ENCODE data around the gene MYO1H. TPM values are rescaled to one million over a fixed set of nuclear protein-coding genes. Genes with fewer than 3 reads are reported as not detected.

Gene MYO1H
- total RNA-seq, 1 experiment from 2014 or later, result 0.26 TPM

- no peak overlapping the region for H3K14ac ChIP-seq (ENCODE audit: insufficient read depth, low read length)
- H2BK15ac ChIP-seq (ENCODE audit: low read depth, low read length), result no peak overlapping the region
- H2AK5ac ChIP-seq (ENCODE audit: insufficient read length, low read length), result no peak overlapping the region
- Mint-ChIP-seq H3K27ac (no peak overlapping the region), H3K9me3 (peaks cover 6 to 10% of the 10 kb centered on the region in 2 experiments; a peak in 2 of 5 replicates), H3K27me3 (ENCODE audit: low read depth) (peaks cover 14% of the 10 kb centered on the region), H3K36me3 (ENCODE audit: insufficient read depth in 1 of 3, low read depth in 3 of 3) (no peaks in the 10 kb centered on the region; a peak in 2 of 7 replicates), H3K4me1 (no peaks in the 10 kb centered on the region), H3K4me3 (no peak overlapping the region)
- no peak overlapping the region for H3K4ac ChIP-seq (ENCODE audit: low read depth, low read length)
- H3K79me2 ChIP-seq (ENCODE audit: insufficient read depth, low read length), result no peaks in the 10 kb centered on the region
- H2BK20ac ChIP-seq (ENCODE audit: low read depth, low read length, poor library complexity, severe bottlenecking), result no peak overlapping the region
- no peak overlapping the region for H3K9ac ChIP-seq (ENCODE audit: extremely low read depth, insufficient read length, low read length)
- no peak overlapping the region for H3T11ph ChIP-seq (ENCODE audit: low read length)
- TF ChIP-seq CTCF (conservative IDR thresholded peaks at IDR 0.05), result peak; percentile 72
- H4K5ac ChIP-seq (ENCODE audit: insufficient read length, low read depth, low read length), result no peak overlapping the region
- H4K20me1 ChIP-seq (ENCODE audit: control insufficient read depth, insufficient read depth, insufficient read length), result no peaks in the 10 kb centered on the region
- no peak overlapping the region for H3K56ac ChIP-seq (ENCODE audit: insufficient read length, low read depth, low read length)
- H3K4me2 ChIP-seq (ENCODE audit: insufficient read depth, insufficient read length, low read length), result no peak overlapping the region
- no peak overlapping the region for H3K23ac ChIP-seq (ENCODE audit: insufficient read length, low read depth, low read length)
- no peak overlapping the region for H4K8ac ChIP-seq (replicated peaks; ENCODE audit: insufficient read length, low read depth, low read length)
- H3K27me3 ChIP-seq (ENCODE audit: insufficient read depth, low read length), result no peaks in the 10 kb centered on the region
- no peak overlapping the region for H2AFZ ChIP-seq (ENCODE audit: low read length)
- H3K23me2 ChIP-seq (ENCODE audit: insufficient read length, low read depth, low read length, poor library complexity, severe bottlenecking), result no peaks in the 10 kb centered on the region
- H2BK120ac ChIP-seq (ENCODE audit: low read depth, low read length, poor library complexity, severe bottlenecking), result no peak overlapping the region
- no peak overlapping the region for H3K27ac ChIP-seq (ENCODE audit: insufficient read length, low read depth, low read length)
- no peaks in the 10 kb centered on the region for H3K4me1 ChIP-seq (ENCODE audit: insufficient read depth, low read length)
- no CpG with 5 or more reads among the region's 9 CpGs for WGBS (ENCODE audit: extremely low coverage, insufficient read length, low lambda C conversion rate)
- H3K79me1 ChIP-seq (ENCODE audit: insufficient read depth, low read depth, low read length, poor library complexity, severe bottlenecking), result no peaks in the 10 kb centered on the region
- H2BK12ac ChIP-seq (ENCODE audit: insufficient read length, low read depth, low read length), result no peak overlapping the region
- DNase-seq, result peak; percentile 40
- no peak overlapping the region for H3K18ac ChIP-seq (ENCODE audit: insufficient read length, low read depth, low read length)
- H2BK5ac ChIP-seq (ENCODE audit: insufficient read length, low read length), result no peak overlapping the region
- no peaks in the 10 kb centered on the region for H3K9me3 ChIP-seq (ENCODE audit: control insufficient read depth, low read depth, low read length)
- no peak overlapping the region for H4K91ac ChIP-seq (ENCODE audit: insufficient read length, low read depth, low read length)
Observed at GRCh38 chr12:109387425-109388166, 39.9 kb downstream of the MYO1H start.

Measured in H9 (cell line).